Stimulated activated CD8-positive, alpha-beta memory T cell treated with anti-CD3 and anti-CD28 coated beads, Interleukin-4, amount 100 ng/mL, for 4 hours (primary cell): ENCODE measurements around the gene KCNAB2.

Source experiments
- DNase-seq, 2 donors: peaks; one replicate each; pipeline ENCODE4 v3.0.0-alpha.2; 2020; ENCODE audit warnings: low read depth in 2 of 2, low spot score in 1 of 2

Gene KCNAB2

GRCh38 chr1:6045561-6045960 lies at the start of gene KCNAB2:
Gene KCNAB2, plus strand, starts transcription at chr1:6045888. Its CDS starts 5,649 bp downstream, at chr1:6051537.
- DNase-seq = no peak

DNA sequence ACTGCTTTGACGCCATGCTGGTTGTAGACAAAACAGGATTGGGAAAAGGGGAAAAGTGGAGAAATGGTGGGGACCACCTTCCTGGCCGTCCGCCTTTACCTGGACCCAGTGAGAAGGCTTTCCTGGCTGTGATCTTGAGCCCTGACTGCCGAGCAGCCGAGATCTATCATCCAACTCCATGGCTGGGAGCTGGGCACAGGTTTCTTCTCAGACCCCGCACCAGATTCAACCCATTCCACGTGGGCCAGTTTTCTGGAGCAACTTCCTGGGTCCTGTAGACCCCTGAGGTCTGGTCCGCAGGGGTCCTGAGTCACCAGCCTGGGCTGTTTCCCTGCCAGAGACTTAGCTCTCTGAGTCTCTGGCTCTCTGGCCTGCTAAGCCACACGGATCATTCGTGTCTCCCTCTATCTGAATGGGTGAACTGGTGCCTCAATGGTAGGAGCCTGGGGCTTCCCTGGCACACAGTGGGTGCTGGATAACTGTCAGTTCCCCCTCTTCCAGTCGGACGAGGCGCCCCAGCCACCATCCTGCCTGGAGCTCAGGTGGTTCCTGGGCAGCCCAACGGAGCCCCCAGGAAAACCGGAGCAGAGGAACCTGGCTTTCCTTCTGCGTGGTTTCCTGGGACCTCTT lies 48.9 kb upstream of the KCNAB2 start:
- DNase-seq = no peak

GRCh38 chr1:5997316-5997715 lies 48.4 kb upstream of the KCNAB2 start:
- no peak for DNase-seq

DNA sequence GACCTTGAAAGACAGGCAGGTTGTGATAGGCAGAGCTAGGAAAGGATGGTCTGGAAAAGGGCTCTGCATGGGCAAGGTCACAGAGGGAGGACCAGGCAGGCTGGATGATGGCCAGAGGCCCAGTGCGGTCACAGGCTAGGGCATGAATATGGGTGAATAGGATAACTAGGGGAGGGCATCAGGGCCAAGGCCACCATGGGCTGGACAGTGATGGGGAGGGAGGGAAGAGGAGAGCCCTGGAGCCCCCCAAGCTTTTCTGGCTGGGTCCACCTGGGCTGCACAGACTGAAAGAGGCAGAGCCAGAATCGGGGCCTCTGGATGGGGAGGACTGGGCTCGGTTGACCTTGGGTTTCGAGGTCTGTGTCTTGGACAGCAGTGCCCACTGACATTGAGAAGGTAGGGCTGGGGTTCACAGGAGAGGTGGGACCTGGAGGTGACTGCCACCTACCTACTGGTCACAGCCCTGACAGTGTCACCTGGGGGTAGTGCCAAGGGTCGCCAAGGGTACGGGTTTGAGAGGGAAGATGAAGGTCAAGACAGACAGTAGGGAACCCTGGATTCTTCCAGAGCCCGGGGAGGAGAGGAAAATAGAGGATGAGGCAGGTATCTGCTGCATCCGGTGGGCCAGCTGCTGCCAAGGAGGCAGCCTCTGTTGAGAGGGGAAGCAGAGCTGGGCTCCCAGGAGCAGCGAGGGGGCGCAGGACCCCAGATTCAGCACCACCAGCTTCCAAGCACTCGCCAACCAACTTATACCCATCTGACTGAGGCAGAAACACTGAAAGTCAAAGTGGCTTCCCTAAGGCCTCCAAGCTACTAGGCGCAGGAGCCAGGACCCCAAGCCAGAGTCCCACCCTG lies 47.4 kb upstream of the KCNAB2 start:
- no peak for DNase-seq

- DNase-seq = no peak
Measured at GRCh38 chr1:5998906-5999301, 46.8 kb upstream of the KCNAB2 start.

GRCh38 chr1:5999711-6000443 lies 45.8 kb upstream of the KCNAB2 start:
- no peak for DNase-seq

DNA sequence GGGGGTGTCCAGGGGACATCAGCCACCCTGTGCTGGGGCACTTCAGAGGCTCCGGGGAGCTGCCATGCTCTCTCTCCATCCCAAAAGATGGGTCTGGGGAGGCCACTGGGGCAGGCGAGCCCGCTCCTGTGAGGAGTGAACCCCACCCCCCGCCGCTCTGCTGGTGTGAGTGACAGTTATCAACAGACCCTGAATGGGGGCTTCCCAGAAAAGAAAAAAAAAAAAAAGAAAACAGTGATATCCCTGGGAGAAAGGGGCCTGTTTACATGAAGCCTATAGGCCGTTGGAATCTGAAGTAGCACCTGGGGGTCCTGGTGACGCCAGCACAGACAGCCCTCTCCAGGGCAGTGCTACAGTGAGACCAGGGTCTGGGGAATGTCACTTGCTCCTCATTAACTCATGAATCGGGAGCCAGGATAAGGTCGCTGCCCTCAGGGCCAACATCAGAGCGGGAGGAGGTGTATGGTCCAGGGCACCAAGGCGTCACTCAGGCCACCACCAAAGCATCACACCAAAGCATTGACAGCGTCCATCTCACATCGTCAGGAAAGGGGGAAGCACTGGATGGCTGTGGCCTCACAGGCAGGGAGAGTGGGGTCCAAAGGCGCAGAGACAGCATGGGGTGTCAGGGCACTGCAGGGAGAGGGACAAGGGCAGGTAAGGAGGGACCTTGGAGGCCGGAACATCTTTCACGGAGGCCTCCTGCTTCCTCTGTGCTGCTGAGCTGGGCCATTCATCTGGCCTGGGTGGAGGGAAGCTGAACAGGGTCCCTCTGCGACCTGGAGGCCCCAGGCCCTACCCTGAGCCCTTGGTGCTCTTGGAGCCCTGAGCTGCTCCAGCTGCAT lies 45.0 kb upstream of the KCNAB2 start:
- no peak for DNase-seq

DNA sequence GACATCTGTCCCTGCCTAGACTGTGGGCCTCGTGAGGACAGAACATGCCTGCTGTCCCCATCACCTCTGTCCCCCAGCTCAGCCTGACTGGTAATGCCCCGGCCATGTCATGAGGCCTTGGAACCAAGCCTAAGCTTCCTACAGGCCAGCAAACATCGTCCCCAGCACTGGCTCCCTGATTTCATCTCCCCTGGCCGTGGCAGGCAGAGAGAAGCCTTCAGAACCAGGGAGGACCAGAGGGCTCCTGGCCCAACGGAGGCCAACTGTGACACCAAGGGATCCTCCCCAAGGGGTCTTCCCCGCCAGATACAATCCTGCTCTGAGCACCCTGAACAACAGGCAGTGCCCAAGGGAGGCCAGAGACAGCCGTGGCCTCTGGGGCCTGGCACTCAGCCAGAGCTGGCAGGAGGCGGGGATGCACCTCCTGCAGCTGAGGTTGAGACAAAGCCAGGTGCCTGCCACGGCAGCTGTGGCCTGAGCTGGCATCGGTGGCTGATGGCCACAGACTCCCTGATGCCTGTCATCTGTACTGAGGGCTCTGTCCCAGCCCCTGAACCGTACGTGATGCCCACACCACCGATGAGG lies 43.6 kb upstream of the KCNAB2 start:
- DNase-seq = no peak

DNA sequence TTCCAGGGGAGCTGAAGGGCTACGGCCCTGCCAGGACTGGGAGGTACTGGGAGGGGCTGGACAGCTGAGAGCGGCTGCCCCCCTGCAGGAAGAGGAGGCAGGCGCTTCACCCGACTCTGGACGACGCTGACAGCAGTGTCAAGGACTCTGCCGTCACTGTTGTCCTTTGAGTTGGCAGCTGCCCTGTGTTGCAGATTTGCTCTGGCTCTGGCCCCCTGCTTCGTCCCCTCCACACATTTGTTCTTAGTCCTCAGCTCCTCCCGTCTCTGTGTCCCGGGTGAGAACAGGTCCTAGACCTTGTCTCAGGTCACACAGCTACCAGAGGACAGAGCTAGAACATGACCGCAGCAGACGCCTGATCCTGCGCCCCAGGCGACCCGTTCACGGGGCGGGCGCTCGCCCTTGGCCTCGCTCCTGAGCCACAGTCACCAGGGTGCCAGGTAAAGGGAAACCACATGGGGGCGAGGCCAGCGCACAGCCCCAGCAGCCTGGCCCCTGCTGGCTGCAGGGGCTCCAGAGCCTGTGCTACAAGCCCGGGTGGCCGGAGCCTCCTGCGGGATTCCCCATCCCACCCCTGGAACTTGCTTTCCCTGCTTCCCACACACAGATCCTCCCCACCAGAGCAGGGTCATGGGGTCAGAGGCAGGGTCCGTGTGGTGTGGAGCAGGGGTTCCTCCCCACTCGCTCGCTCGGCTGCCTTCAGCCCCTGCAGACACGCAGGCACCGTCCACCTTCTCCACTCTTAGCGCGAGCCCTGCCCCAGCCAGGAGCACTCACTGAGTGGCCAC lies 42.8 kb upstream of the KCNAB2 start:
- no peak for DNase-seq

DNA sequence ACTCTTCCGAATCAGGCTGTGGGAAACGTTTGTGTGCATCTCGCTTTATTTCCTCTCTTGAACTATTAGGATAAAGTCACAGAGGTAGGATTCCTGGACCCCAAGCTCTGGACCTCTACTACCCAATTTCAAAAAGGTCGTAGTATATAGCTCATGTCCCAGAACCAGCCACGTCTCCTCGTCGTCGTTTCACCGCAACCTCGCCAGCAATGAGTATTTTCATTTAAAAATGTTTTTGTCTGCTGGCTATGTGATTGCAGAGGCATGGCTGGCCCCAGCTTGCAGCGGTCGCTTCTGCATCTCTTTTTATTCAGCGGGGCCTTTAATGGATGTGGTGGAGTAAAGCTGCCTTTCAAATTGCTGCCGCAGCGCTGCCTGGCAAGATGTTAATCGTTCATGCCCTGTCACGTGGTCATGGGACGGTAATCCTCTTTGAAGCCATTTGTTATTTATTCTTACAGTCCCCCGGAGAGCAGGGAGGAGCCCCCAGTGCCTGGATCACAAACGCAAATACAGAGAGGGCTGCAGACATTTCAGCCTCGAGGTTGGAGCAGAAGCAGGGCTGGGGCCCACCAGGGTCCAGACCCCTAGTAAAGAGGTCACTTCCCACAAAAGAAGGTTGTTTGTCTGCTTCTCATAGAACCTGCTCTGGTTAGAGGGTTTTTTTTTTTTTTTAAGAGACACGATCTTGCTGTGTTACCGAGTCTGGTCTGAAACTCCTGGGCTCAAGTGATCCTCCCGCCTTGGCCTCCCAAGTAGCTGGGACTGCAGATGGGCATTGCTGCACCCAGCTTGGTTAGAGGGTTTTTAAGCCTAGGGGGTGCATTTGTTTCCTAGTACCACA lies 41.9 kb upstream of the KCNAB2 start:
- no peak for DNase-seq

GRCh38 chr1:6004412-6005123 lies 41.1 kb upstream of the KCNAB2 start:
- no peak for DNase-seq

DNA sequence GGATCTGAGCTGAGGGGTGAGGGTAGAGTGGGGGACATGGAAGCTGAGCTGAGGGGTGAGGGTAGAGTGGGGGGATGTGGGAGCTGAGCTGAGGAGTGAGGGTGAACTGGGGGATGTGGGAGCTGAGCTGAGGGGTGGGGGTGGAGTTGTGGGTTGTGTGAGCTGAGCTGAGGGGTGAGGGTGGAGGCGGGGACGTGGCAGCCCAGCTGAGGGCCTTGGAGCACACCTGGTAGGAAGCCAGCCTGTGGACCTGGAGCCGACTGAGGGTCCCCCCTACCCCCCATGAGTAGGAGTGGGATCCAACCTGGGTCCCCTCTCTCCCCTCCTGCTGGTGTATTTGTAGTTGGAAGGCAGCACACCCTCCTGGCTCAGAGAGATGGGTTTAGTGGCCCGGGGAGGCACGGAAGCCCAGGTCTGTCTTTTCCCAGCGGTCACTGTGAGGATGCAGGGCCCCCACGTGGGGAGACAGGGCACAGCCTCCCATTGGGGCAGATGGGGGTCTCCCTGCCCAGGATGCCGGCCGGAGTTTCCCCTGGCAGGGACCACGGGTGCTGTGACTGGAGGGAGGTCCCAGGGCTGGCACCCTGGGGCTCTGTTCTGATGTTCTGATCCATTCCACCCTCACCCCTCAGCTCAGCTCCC lies 40.3 kb upstream of the KCNAB2 start:
- DNase-seq = no peak

DNA sequence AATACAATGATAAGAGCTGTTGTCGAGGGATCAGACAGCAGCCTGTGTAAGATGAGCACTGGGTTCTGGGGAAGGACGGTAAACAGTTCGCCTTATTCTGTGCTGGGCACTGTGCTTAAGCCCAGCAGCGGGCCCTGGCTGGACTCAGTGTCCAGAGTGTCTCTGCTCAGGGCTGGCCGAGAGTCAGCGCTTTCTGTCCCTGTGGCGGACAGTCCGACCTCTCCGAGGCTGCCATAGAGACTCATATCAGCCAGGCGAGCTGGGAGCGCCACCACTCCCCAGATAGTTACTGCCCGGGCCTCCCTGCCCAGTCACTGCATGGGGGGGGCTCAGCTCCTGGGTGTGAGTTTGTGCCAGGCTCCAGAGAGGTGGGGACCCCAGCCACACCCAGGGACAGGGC lies 38.8 kb upstream of the KCNAB2 start:
- no peak for DNase-seq

- DNase-seq = no peak
Measured at GRCh38 chr1:6007318-6008083, 38.2 kb upstream of the KCNAB2 start.

DNA sequence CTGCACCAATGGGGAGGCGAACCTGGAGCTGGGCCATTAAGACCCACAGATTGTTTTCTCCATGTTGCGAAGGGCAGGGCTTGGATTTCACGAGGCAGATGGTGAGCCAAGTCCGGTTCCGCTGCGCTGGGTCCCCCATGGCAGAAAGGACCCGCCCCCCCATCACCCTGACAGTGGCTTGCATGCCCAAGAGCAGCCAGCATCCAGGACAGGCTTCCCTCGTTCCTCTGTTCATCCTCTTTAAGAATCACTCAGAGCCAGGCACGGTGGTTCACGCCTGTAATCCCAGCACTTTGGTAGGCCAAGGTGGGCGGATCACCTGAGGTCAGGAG lies 37.6 kb upstream of the KCNAB2 start:
- no peak for DNase-seq

- DNase-seq = no peak
Measured at GRCh38 chr1:6008696-6009095, 37.0 kb upstream of the KCNAB2 start.
